HUES6 (cell line): ENCODE measurements around the gene SPEM1.

ENCODE experiments used
- H3K27ac ChIP-seq: 2 replicates; pipeline ENCODE4 v1.7.0; 2013; ENCODE audit warnings: low read depth, mild to moderate bottlenecking, low read length, inconsistent platforms
- H3K27me3 ChIP-seq: 2 replicates; pipeline ENCODE4 v1.6.1; 2013; ENCODE audit warnings: low read length; ENCODE audit not compliant: control insufficient read depth, insufficient read depth
- H3K36me3 ChIP-seq: 2 replicates; pipeline ENCODE4 v1.6.1; 2013; ENCODE audit warnings: low read length; ENCODE audit not compliant: control insufficient read depth, insufficient read depth
- H3K4me1 ChIP-seq: 2 replicates; pipeline ENCODE4 v1.6.1; 2013; ENCODE audit warnings: low read length; ENCODE audit not compliant: control insufficient read depth, insufficient read depth
- H3K4me3 ChIP-seq: 2 replicates; pipeline ENCODE4 v1.5.1; 2013; ENCODE audit warnings: low read depth, low read length
- H3K9ac ChIP-seq: one replicate; pipeline ENCODE4 v1.6.1; 2013; ENCODE audit warnings: mild to moderate bottlenecking, low read length
- H3K9me3 ChIP-seq: 2 replicates; pipeline ENCODE4 v1.6.1; 2013; ENCODE audit warnings: low read depth, low read length; ENCODE audit not compliant: control insufficient read depth, insufficient read depth

Gene SPEM1

DNA sequence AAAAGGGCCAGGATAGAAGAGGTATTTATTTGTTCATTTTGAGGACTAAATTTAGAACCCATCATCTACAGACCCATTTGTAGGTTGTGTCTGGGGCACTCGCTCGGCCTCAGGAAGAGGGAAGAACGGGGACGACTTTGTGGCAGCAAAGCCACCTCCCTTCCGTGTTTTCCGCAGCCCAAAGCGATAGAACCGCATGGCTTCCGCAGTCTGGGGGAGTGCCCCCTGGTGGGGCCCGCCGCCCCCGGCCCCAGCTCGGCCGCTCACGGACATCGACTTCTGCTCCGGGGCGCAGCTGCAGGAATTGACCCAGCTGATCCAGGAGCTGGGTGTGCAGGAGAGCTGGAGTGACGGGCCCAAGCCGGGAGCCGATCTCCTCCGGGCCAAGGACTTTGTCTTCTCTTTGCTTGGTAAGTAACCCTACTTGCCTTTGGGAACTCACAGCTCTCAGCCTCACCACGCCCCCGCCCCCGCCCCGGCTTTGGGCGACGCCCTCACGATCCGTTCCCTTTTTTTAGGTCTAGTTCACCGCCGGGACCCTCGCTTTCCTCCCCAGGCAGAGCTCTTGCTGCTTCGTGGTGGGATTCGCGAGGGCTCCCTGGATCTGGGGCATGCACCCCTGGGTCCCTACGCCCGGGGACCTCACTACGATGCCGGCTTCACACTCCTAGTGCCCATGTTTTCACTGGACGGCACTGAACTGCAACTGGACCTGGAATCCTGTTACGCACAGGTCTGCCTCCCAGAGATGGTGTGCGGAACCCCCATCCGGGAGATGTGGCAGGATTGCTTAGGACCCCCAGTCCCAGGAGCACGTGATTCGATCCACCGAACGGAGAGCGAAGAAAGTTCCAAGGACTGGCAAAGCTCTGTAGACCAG lies 15.8 kb downstream of the SPEM1 start:
- peaks cover 17% of the 10 kb centered on the region for H3K4me1 ChIP-seq
- peak overlapping the region; percentile 24; the same call in 1 of the 2 replicates for H3K27ac ChIP-seq
- H3K9ac ChIP-seq: peak overlapping the region; percentile 68
- no peaks in the 10 kb centered on the region for H3K9me3 ChIP-seq
- H3K4me3 ChIP-seq: peak overlapping the region; percentile 80
- H3K36me3 ChIP-seq: no peaks in the 10 kb centered on the region
- peaks cover 28% of the 10 kb centered on the region for H3K27me3 ChIP-seq

GRCh38 chr17:7436556-7437368 lies 16.6 kb downstream of the SPEM1 start:
- no peak overlapping the region; the same call in 1 of the 2 replicates for H3K27ac ChIP-seq
- peak overlapping the region; percentile 68 for H3K9ac ChIP-seq

DNA sequence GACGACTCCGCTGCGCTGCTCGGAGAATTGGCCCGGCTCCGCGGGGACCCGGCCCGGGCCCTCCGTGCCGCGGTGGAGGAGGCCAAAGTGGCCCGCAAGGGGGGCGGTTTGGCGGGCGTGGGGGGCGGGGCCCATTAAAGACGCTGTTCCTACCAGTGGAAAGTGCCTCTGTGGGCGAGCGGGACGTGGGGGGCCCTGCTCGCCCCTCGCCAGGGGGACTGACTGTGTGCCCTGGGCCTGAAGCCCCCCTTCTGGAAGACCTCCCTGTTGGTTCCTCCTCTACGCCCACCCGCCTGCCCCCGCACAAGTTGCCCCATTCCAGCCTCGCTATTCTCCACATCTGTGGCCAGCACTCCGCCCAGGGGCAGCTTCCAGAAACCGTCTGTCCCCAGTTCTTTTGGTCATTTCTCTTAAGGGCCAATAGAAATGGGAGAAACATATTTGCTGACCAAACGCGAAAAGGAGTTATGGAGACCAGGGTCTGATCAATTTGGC lies 17.3 kb downstream of the SPEM1 start:
- Histone ChIP-seq H3K9ac (peak overlapping the region; percentile 3), H3K36me3 (no peaks in the 10 kb centered on the region), H3K9me3 (no peaks in the 10 kb centered on the region), H3K27me3 (peaks cover 37% of the 10 kb centered on the region), H3K27ac (no peak overlapping the region), H3K4me1 (peaks cover 25% of the 10 kb centered on the region), H3K4me3 (peak overlapping the region; percentile 80)

More at GRCh38 chr17:7436556-7437368, 16.6 kb downstream of the SPEM1 start:
- H3K4me1 ChIP-seq: peaks cover 25% of the 10 kb centered on the region
- peak overlapping the region; percentile 80 for H3K4me3 ChIP-seq
- no peaks in the 10 kb centered on the region for H3K9me3 ChIP-seq
- H3K27me3 ChIP-seq: peaks cover 34% of the 10 kb centered on the region
- H3K36me3 ChIP-seq: no peaks in the 10 kb centered on the region

DNA sequence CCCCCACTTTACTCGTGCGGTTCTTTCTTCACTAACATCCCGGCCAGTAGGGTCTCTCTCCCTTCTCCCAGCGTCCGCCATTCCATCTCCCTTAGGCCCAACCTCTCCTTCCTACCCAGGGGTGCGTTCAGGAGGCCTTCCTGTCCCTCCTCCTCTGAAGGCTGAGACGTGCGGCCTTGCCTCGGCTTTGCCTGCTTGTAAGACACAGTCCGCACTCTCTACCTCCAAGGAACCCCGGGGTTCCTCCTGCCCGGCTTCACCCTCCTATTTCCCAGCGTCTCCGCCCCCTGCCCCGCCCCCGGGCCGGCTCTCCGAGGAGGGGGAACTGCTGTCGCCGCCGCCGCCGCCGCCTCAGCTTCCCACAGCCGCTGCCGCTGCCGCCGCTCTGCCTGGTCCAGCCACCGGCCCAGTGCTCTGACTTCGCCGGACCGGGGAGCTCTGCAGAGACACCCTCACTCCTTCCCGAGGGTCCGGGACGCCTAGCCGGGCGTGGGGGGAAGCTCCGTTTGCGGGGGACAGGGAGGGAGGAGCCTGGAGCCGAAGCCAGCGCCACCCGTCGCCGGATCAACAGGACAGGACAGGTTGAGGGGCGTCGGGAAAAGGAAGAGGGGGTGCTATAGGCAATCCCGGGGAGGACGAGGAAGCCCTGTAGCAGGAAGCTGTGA lies 18.0 kb downstream of the SPEM1 start:
- H3K4me1 ChIP-seq: peaks cover 25% of the 10 kb centered on the region
- H3K27me3 ChIP-seq: peaks cover 39% of the 10 kb centered on the region
- peak overlapping the region; percentile 37 for H3K9ac ChIP-seq
- H3K27ac ChIP-seq: no peak overlapping the region
- H3K4me3 ChIP-seq: peak overlapping the region; percentile 80
- no peaks in the 10 kb centered on the region for H3K36me3 ChIP-seq
- no peaks in the 10 kb centered on the region for H3K9me3 ChIP-seq

GRCh38 chr17:7438656-7439460 lies 18.7 kb downstream of the SPEM1 start:
- H3K9me3 ChIP-seq: no peaks in the 10 kb centered on the region
- H3K9ac ChIP-seq: no peak overlapping the region
- H3K4me3 ChIP-seq: peak overlapping the region; percentile 80
- H3K27ac ChIP-seq: no peak overlapping the region
- peaks cover 25% of the 10 kb centered on the region for H3K4me1 ChIP-seq
- no peaks in the 10 kb centered on the region for H3K36me3 ChIP-seq
- peaks cover 45% of the 10 kb centered on the region for H3K27me3 ChIP-seq

DNA sequence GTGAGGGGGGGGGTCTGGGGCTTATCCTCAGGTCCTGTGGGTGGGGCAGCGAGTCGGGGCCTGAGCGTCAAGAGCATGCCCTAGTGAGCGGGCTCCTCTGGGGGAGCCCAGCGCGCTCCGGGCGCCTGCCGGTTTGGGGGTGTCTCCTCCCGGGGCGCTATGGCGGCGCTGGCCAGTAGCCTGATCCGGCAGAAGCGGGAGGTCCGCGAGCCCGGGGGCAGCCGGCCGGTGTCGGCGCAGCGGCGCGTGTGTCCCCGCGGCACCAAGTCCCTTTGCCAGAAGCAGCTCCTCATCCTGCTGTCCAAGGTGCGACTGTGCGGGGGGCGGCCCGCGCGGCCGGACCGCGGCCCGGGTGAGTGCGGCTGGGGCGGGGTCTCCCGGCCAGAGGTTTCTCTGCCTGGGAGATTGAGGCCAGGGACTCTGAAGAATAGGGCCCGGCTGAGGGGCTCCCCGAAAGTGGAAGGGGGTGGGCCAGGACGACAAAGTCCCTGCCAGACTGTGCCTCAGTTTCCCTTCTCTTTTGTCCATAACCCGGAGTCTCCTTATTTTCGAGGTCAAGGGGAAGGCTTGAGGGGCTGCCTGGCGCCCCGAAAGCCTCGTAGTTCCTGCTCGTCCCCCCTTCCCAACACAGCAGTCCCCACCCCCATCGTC lies 19.5 kb downstream of the SPEM1 start, which contains the start of gene FGF11:
FGF11 (plus strand) TSS at position 51 of the 651 bp plus-strand sequence; CDS start at position 160, 109 bp downstream.
- H3K27ac ChIP-seq: peak within 1 kb of the TSS; percentile 90

DNA sequence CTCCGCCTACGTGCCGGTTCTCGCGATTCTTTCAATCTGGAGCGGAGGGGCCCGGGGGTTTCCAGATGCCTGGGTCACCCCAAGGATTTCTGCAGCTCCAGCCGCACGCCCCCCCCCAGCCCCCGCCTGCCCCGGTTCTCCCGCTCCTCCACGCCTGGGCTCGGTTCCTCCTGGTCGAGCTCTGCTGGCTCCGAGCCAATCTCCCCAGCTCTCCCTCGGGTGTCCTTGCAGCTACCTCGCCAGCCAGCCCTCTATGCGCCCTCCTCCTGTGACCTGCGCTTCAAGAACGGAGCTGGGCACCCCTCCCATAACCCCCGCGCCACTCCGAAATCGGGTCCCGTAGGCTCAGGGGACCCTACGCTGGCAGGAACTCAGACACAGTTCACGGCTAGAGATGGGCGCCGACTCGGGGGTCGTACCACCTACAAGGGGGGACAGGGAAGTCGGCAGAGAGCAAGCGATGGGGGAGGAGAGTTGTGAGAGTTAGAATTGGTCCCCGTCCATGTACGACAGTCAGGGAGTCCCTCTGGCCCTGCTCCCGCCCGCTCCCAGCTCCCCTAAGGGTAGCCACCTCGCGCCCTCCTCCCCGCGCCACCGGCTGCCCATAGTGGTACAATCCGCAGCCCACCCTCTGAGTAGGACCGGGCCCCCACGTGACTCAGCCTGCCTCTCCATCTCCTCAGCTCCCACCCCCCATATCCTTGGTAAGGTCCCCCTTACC lies 20.1 kb downstream of the SPEM1 start:
- Histone ChIP-seq H3K27ac (peak overlapping the region; percentile 90), H3K4me1 (peaks cover 31% of the 10 kb centered on the region), H3K4me3 (peak overlapping the region; percentile 95), H3K9me3 (no peaks in the 10 kb centered on the region), H3K27me3 (peaks cover 47% of the 10 kb centered on the region), H3K36me3 (no peaks in the 10 kb centered on the region), H3K9ac (peak overlapping the region; percentile 93)

More for the DNA sequence above, 19.5 kb downstream of the SPEM1 start, which contains the start of gene FGF11:
- Histone ChIP-seq H3K36me3 (no peaks in the 10 kb centered on the region), H3K27me3 (peaks cover 45% of the 10 kb centered on the region), H3K9ac (peak within 1 kb of the TSS; percentile 93), H3K9me3 (no peaks in the 10 kb centered on the region), H3K4me3 (peak within 1 kb of the TSS; percentile 95), H3K4me1 (peaks cover 30% of the 10 kb centered on the region)

DNA sequence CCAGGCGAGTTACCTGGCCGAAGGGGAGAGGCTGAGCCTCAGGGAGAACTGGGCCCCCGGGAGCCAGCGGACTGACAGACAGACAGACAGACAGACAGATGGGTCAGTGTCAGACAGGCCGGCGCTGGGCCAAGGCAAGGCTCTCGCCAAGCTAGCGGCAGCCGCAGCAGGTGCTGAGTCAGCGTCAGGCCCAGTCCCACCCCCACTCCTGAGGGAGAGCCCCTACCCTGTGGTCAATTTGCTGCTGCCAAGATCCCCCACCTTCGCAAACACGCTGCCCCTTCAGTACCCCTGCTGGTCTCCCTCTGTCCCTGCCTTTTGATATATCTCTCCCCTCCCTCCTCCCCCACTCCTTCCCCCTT lies 20.7 kb downstream of the SPEM1 start:
- peak overlapping the region; percentile 95 for H3K4me3 ChIP-seq
- H3K9ac ChIP-seq: peak overlapping the region; percentile 93
- no peaks in the 10 kb centered on the region for H3K9me3 ChIP-seq
- peaks cover 47% of the 10 kb centered on the region for H3K27me3 ChIP-seq
- no peaks in the 10 kb centered on the region for H3K36me3 ChIP-seq
- H3K27ac ChIP-seq: peak overlapping the region; percentile 90
- H3K4me1 ChIP-seq: peaks cover 31% of the 10 kb centered on the region

GRCh38 chr17:7441266-7441665 lies 21.1 kb downstream of the SPEM1 start:
- Histone ChIP-seq H3K36me3 (no peaks in the 10 kb centered on the region), H3K4me1 (peaks cover 36% of the 10 kb centered on the region), H3K27ac (no peak overlapping the region), H3K4me3 (peak overlapping the region; percentile 95), H3K27me3 (peaks cover 47% of the 10 kb centered on the region), H3K9me3 (no peaks in the 10 kb centered on the region), H3K9ac (no peak overlapping the region)
